HCEC 1CT (cell line): ENCODE data around the gene DMRT1.
"Not testable (repeated sequence)": the region's sequence is repeated elsewhere in the genome, so short reads cannot be mapped to it uniquely, and the experiment has no call there.

ENCODE experiments used
- DNase-seq: peaks from one replicate; pipeline ENCODE4 v3.0.0-alpha.2; 2017

The DMRT1 gene

DNA sequence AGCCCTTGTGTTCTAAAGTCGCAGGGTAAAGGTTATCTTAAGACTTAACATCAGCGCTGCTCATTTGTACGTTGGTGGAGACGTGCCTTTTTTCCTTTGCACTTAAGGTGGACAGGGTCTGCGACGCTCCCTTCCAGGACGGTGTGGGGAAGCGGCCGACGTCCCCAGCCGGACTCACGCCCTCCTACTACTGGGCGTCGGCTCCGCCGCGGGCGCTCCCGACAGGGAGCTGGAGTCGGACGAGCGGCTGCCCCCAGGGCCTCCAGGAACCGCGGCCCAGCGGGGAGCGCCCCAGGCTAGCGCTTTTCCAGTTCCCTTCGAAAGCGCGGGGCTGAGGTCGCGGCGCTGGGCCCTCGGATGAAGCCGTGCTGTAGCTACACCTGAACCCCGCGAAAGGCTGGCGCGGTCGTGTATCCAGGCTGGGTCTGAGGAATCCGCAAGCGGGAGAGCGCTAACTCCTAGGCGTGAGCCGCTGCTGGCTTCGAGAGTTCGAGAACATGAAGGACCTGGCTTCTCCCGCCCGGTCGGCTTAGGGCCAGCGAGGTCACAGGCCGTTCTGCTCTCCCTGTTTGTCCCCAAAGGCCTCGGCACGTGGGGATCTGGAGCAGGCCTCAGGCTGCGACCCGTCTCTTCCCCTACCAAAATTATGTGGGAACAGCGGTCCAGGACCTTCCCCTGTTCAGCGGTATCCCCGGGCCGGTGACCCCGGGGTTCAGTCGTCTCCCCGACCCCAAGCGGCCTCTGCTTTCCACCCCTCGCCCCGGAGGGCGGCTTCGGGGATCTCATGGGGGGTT is 131.2 kb downstream of the DMRT1 start:
- no peak for DNase-seq

DNA sequence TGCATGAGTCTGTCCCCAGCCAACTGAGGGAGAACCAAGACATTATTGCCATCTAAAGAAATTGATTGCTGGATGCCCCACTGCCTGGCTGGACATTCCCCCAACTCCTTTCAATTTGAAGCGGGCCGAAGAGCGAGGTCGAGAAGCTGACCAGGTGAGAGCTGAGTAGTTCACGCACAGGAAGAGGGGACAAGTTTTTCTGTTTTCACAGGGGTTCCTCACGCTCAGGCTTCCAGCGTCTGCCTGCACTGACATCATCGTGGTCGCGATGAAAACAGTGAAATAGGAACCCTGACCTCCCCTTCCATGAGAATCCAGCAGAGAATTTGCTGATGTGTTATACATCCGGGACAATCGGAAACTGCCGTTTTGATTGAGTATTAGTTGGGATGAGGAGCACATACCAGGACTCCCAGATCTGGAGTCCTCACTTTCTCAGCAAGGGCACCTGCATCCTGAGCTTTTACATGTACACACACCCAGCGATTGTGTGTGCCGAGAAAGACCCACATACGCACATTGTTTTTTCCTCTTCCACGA is 131.9 kb downstream of the DMRT1 start:
- no peak for DNase-seq

DNA sequence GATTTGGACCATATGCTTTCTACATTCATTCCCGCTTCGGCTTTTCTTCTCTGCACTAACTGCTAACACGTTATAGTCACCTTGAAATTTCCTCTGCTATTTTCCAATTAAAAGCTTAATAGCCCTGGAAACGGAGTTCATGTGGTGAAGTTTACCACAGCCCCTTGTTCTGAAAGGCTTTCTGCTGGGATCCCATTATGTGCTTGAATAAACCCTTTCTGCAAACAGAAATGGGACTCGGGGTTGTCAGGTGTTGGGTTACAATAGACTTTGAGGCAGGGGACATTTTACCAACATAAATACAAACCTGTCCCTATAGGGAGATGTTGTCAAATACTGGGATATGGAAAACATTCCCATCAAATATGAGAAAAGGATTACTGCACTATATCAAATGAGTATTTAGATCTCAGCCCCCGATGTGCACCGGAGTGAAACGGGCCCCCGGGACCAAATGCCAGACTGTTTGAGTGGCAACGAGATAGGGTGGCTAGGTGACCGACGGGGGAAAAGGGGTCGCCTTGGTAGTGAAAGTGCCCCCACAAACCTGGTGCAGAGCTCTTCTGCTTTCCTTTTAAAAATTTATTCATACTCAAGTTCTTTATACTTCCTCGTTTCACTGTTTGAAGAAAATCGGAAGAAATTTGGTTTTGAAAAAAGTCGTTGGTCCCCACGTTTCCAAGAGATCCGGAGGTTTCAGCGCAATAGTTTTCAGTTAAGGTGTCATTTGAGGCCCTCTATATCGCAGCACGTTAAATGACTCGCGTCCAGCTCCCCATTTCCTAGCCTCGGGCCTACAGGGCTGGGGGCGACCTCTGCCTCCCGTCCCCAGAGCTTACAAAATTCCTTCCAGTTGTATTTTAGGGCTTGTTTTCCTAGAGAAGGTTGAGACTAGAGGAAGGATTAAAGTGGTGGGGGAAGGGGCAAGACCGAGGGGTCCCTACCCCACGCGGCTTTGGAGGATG is 132.8 kb downstream of the DMRT1 start:
- no peak for DNase-seq

DNA sequence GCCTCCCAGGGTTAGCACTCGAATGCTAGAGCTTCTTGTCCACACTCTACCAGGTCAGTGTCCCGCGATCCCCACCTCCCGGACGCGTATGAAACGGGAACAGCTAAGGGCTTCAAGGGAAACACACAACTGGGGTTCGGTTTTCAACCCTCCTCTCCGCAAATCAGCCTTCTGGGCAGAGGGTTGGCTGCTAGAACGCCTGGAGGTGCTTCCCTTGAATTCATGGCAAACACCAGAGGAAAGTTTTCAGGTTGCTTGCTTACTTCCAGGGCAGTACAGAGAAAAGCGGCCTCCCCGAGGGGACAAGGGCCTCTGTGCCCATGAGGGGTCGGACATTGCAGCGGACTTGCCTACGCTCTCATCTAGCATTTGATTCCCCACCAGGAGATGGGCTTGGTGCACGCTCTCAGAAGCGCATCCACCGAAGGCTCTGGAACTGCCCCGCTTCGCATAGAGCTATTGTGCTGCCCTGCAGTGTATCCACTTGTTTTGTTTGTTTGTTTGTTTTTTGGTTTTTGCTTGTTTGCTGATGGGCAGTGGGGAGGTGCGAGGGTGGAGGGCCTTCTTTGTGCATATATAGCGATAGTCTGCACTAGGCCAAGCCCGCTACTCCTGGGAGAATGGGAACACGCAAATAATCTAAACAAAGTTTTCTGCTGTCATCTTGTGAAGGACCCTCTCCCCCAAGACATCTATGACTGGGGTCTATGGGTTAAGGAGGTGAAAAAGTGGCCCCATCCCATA is 133.7 kb downstream of the DMRT1 start:
- no peak for DNase-seq

DNA sequence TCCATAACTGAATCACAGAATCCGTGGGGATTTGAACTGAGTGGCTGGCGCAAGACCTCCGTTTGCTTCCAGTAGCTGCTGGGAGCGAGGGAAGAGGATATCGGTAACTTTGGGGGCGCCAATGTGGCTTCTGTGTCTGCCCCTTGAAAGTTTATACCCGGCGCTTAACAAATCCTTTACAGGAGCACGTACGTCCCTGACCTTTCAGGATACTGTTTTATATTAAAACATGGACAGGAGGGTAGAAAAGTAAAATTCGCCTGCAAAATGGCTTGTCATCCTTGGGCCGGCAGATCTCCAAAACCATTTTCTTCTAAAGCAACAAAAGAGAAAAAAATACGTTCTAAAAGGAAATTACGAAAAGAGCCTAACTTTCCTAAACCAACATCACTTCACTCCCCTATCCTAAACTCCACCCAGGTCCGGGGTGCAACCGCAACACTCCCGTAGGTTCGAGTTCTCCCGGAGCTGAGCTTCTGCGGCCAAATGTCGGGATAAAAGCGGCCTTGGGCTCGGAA is 134.3 kb downstream of the DMRT1 start:
- no peak for DNase-seq

DNA sequence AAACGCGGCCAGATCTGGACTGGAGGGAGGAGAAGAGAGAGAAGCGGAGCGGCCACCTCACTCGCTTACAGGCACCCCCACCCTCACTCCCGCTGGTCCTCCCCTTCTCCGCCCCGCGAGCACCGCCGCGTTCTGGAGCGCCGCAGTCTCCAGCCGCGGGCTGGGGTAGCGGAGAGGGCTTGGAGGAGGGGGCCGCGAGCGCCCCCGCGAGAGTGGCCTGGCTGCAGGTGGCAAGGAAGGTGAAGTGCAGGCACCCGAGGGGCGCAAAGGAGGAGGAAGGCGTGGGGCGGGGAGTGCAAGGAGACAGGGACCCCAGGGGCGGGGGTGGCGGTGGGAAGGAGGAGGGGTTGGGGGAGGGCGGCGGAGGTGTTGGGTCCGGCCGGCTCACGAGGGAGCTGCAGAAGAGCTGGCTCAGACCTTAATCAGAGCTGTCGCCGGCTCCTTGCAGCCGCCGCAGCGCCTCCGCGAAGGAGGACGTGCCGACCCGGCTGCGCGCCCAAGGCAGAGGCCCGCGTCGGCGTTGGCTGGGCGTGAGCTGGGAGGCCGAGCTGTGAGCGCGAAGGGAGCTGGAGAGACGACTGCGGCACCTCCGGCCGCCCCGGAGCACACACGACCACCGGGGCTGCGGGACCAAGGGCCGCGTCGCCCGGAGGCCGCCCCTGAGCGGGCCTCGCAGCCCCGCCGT is 134.9 kb downstream of the DMRT1 start, which contains the start of gene DMRT3:
TSS of gene DMRT3 (plus strand) at position 398 of the 685 bp plus-strand sequence. CDS start 347 bp downstream, outside the sequence.
- no peak for DNase-seq

DNA sequence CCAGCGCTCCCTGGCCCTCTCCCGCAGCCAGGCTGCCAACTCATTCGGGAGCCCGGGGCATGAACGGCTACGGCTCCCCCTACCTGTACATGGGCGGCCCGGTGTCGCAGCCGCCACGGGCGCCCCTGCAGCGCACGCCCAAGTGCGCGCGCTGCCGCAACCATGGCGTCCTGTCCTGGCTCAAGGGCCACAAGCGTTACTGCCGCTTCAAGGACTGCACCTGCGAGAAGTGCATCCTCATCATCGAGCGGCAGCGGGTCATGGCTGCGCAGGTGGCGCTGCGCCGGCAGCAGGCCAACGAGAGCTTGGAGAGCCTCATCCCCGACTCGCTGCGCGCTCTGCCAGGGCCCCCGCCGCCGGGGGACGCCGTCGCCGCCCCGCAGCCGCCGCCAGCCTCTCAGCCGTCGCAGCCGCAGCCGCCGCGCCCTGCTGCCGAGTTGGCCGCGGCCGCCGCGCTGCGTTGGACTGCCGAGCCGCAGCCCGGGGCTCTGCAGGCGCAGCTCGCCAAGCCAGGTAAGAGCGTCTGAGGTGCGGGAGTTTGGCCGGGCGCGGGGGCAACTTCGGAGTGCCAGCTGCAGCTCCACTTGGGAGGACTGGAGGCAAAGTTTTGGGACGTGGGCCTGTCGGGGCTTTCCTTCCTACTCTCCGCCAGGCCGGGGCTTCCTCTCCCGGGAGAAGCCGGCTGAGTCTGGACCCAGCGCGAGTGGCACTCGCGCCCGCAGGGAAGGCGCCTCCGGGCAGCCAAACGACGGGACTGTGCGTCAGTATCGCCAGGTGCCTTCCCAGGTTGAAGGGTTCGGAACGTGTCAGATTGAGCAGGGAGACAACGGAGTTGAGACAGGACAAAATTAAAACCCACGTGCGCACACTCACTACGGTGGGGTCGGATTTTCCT is 135.7 kb downstream of the DMRT1 start:
- DNase-seq: no peak

DNA sequence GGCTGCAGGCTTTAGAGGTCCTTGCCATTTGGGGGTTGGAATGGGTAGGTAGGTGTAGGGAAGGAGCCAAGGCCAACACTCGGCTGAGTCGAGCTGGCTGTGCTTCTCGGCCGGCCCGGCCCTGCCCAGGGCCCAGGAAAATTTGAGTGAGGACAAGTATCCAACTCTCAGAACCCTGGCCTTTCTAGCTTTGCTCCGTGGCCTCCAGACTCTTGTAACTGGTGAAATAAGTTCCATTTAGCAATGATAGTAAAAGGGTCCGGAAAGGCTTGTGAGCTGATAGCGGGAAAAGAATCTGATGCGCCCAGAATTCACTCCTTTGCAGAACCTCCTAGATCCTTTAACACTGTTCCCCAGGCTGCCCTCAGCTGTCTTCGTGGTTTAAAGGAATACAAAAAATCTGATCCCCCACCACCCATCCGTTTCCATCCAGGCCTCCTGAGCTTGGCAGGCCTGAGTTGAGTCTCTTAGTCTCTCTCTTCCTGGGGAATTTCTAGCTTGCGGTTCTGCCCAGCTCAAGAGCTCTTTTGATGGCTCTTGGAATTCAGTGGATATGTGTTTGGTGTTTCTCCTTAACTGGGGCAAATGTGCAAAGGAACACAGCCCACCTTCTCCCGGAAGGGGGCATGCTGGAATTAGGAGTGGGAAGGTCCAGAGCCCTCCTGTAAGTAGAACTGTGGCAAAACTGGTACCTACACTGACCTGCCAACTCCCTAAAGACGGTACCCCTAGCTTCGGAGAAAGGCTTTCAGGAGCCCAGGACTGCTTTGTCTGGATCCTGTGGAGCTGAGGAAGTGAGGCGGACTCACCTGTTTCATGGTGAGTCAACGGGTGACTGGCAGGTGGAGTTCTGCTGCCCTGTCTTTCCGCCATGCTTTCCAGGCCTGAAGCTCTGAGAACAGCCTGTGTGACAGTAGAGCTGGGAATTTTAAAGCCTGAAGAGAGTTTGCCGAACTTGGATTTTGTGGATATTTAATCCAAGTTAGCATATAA is 136.6 kb downstream of the DMRT1 start:
- no peak for DNase-seq

DNA sequence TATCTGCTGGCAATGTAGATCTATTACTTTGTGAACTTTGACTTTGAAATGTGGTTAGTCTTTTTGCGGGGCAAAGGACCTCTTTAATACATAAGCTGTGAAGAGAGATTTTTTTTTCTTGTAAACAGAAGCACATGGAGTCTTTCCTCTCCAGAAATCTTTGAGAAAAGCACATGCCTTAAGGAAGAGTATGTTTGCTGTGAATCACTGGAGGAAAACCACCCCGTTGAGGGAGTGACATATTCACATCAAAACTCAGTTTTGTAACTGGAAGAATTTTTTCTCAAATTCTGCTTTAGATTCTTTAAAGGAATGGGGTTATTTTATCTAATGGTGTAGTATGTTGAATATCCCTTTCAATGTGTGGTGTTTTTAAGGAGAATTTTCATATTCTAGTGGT is 138.5 kb downstream of the DMRT1 start:
- DNase-seq: no peak

DNA sequence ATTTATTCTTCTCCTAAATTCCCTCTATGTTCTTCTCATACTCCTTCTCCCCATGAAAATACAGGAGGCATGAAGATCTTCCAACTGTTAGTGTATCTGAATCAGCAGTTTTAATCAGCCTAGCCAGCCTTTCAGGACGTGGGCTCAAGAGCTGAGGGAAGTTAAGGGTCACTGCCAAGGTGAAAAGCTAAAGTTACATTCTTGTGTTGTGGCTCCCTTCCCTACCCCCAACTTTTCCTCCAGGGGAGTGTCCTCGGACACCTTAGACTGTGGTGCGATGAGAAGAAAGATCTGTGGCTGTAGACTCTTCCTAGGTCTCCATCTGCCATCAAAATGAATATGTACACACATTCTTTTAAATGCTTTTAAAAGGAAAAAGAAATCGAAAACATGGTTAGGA is 139.1 kb downstream of the DMRT1 start:
- no peak for DNase-seq

DNA sequence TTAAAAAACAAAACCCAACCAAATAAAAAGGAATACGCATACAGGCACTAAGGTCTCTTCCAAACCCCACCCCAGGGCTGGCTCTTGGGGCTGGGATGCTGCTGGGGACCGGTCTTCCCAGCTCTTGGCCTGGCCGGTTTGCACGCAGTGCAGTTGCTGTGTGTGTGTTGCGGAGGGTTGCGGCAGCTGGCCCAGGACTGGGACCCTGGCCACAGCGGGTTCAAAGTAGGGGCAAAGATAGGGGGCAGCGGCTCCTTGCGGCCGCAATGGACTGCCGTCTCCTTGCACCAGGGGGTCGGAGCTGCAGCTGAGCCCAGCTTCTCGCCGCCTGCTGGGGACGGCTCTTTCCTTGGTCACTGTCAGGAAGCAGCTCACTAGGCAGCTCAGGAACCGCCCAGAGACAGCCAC is 140.0 kb downstream of the DMRT1 start:
- DNase-seq: no peak

DNA sequence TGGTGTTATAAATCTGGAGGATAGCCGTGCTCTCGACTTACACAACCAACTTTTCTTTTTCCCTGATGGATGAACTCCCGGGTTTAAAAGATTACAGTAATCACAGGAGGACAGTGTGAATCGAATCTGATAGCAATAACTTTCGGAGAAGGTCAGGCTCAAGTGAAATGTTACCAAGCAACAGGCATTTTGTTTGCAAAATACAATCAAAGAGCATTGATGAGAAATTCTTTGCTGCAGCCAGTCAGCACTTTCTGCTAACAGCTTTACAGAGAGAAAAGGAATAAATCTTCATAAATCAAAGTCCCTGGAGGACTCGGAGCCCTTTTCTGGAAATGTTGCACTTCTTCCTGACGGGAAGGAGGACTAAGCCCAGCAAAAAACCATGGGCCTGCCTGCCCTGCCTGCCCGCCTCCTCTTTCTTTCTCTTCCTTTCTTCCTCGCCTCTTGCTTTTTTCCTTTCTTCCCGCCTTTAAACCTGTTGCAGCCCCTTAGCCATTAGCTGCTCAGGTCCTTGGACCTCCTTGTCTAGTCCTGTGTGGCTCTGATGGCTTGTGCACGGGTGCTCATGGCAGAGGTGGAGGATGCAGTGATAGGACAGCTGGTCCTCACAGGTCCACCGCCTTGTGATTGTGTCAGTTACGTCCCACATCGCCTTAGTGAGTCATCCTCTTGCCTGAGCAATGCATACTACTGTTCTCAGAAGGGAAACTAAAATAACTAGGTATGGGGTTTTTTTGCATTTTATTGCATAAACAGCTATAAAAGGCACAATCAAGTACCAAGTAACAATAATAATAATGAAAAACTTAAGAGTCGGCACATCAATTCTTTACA is 141.1 kb downstream of the DMRT1 start:
- DNase-seq: peak; percentile 14

DNA sequence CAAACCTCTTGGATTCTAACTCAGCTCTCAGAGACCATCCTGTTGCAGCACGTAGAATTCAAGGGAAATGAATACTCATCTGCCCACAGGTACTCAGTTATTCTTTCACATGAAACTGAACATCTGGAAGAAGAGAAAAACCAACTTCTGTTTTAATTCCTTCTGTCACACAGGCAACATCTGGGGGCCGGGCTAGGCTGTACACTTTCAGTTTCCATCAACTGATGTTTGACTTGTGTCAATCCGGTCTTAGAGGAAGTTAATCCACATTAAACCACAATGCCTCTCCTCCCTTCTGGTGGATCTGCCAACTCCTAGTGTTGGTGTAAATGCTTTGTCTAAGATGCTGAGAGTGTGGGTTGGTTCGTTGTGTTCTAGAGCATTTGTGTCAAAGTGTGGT is 152.5 kb downstream of the DMRT1 start:
- DNase-seq: no peak

DNA sequence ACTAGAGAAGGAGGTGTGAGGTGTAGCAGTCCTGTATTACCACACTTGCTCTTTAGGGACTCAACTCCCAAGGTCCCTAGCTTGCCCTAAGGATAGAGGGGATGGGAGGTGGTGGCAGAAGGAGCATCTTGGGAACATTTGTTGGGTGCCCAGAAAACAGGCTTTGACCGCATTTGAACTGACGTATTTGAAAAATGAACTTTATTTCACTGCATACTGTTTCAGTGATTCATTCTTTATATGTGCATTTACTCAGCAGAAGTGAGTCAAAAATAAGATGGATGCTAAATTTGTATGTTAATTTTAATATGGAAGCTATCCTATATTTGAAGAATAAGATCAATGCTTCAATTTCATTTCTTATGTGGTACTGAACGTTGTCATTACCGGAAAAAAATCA is 153.7 kb downstream of the DMRT1 start:
- DNase-seq: peak; percentile 70

DNA sequence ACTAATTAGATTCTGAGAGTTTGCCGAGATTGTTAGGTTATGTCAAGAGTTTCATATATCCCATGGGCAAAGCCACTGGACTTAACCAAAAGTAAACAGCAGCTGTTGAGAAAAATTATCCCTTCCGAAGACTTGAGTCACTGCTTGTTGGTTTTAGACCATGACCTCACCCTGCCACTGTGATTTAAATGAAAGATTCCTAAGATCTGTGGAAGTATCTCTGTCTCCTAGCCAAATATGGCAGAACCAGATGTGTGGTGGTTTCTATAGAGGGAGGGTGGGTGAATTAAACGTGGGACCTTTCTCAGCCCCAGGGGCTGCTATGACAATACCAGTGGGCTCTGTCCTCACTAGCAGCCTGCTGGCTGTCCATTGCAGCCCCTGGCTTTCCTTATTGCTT is 154.3 kb downstream of the DMRT1 start:
- DNase-seq: peak; percentile 94

DNA sequence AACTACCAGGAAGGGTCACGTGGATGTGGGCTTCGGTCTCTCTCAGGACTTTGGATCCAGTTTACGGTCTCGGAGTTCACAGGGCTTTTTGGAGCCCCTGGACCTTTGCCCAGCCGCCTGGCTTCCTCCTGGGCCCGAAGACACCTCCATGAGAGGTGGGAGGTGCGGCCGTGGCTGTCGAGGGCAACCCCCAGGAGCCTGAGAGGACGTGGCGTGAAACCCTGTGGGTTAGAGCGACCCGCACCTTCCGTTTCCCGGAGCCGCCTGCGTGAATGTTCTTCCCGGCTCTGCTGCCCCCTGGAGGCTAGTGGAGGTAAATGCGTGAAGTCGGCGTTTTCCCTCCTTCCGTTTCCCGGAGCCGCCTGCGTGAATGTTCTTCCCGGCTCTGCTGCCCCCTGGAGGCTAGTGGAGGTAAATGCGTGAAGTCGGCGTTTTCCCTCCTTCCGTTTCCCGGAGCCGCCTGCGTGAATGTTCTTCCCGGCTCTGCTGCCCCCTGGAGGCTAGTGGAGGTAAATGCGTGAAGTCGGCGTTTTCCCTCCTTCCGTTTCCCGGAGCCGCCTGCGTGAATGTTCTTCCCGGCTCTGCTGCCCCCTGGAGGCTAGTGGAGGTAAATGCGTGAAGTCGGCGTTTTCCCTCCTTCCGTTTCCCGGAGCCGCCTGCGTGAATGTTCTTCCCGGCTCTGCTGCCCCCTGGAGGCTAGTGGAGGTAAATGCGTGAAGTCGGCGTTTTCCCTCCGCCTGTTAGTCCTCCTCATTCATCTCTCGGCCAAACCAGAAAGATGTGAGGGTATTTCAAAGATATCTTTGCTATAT is 157.0 kb downstream of the DMRT1 start:
- DNase-seq: not testable (repeated sequence)

DNA sequence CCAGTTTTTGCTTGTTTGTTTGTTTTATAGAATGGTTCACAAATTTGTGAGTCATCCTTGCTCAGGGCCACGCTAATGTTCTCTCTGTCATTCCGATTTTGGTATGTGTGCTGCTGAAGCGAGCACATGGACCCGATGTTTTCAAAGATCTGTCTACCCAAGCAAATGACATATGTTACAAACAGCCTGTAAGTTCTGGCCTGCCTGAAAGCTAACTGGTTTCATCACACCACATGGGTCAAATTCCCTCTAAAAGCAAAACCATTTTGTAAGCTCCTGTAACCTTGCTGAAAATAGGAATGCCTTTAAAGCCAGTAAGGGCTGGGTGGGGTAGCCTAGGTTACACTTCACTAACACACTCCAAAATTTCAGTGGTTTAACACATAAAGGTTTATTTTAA is 160.3 kb downstream of the DMRT1 start:
- peak; percentile 28 for DNase-seq

DNA sequence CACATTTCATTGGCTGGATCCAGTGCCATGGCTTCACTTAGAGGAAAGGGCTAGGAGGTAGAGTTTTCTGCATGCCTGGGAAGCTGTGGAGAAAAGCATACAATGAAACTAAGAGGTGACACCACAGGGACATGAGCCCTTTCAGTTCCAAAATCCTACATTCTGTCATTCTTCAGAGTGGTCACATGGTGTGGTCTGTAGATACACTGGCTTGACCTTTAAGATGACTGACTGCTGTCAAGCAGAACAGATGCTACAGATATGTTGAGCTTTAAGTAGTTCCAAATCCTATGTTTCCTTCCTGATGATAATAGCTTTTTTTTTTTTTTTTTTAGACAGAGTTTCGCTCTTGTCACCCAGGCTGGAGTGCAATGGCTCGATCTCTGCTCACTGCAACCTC is 161.2 kb downstream of the DMRT1 start:
- DNase-seq: no peak
